ENCODE results near the gene GPR78. TPM values are rescaled to one million over a fixed set of nuclear protein-coding genes. Genes with fewer than 3 reads are reported as not detected.

GPR78 gene
- polyA plus RNA-seq, 1 of the 3 experiments (the other 2 are of a cell fraction) = not detected

GRCh38 chr4:8615921-8616787, 36.0 kb downstream of the GPR78 start:
- Histone ChIP-seq H3K27ac (ENCODE audit: low read depth in 2 of 2, low read length in 1 of 2) (no peak overlapping the region), H3K79me2 (ENCODE audit: insufficient read depth) (no peaks in the 10 kb centered on the region), H3K4me1 (ENCODE audit: control insufficient read depth in 1 of 2, insufficient read depth in 2 of 2, low read depth in 1 of 2, low read length in 1 of 2) (peaks cover 0 to 13% of the 10 kb centered on the region in 2 experiments; a peak in 1 of 4 replicates), H3K9me2 (no peaks in the 10 kb centered on the region), H3K9me3 (no peaks in the 10 kb centered on the region), H4K20me1 (ENCODE audit: insufficient read depth) (no peaks in the 10 kb centered on the region), H3K27me3 (ENCODE audit: insufficient read depth) (peaks cover 10% of the 10 kb centered on the region; the same call in 1 of the 2 replicates), H3K4me3 (ENCODE audit: low read depth in 2 of 2, low read length in 1 of 2) (no peak overlapping the region), H3K36me3 (replicated peaks in 1 of 2; ENCODE audit: control insufficient read depth in 1 of 2, insufficient read depth in 2 of 2, low read length in 1 of 2) (no peaks in the 10 kb centered on the region), H2AFZ (ENCODE audit: low read depth) (no peak overlapping the region), H3F3A (replicated peaks; ENCODE audit: insufficient read depth) (no peaks in the 10 kb centered on the region), H3K4me2 (no peak overlapping the region), H3K9ac (no peak overlapping the region)
- 56% methylated on average over 19 of the region's 26 CpGs for WGBS (ENCODE audit: low lambda C conversion rate)
- TF ChIP-seq ELF1 (IDR thresholded peaks at IDR 0.05) (no peak), GATA2 (CRISPR knock-in tag; IDR thresholded peaks at IDR 0.05) (peak; percentile 88)
- DNase-seq = peak; percentile 76
- ChIA-PET CTCF (interaction anchor here (1.1 to 5.2 kb wide), 4 partner anchors 8 to 302 kb away, joined by 3 to 69 read pairs (median 11); no protein-coding TSS in a partner anchor), POLR2A (no interaction called here)

DNA sequence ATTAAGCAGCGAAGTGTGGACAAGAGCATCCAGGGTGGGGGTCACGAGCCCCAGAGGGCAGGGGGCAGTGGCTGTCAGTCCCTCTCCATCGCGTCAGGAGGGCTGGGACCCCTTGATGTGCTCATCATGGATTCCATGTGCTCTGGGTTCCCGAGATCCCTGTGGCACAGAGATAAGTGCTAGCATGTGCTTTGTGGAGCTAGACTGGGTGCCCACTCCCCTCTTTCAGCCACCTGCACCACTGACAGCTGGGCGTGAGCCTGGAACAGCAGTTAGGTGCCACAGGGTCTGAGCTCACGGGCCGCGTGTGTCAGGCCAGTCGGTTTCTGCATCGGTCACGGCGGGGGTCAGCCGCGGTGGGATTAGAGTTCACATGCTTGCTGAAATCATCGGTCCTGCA, 36.6 kb downstream of the GPR78 start:
- Histone ChIP-seq H3K27ac (ENCODE audit: low read depth in 2 of 2, low read length in 1 of 2) (no peak overlapping the region), H3K9me3 (no peaks in the 10 kb centered on the region), H3K9ac (no peak overlapping the region), H3F3A (replicated peaks; ENCODE audit: insufficient read depth) (no peaks in the 10 kb centered on the region), H3K4me1 (ENCODE audit: control insufficient read depth in 1 of 2, insufficient read depth in 2 of 2, low read depth in 1 of 2, low read length in 1 of 2) (peaks cover 0 to 13% of the 10 kb centered on the region in 2 experiments; a peak in 1 of 4 replicates), H3K4me2 (no peak overlapping the region), H2AFZ (ENCODE audit: low read depth) (no peak overlapping the region), H3K4me3 (ENCODE audit: low read depth in 2 of 2, low read length in 1 of 2) (no peak overlapping the region), H4K20me1 (ENCODE audit: insufficient read depth) (no peaks in the 10 kb centered on the region), H3K36me3 (replicated peaks in 1 of 2; ENCODE audit: control insufficient read depth in 1 of 2, insufficient read depth in 2 of 2, low read length in 1 of 2) (no peaks in the 10 kb centered on the region), H3K9me2 (no peaks in the 10 kb centered on the region), H3K27me3 (ENCODE audit: insufficient read depth) (peaks cover 10% of the 10 kb centered on the region; the same call in 1 of the 2 replicates), H3K79me2 (ENCODE audit: insufficient read depth) (no peaks in the 10 kb centered on the region)
- ChIA-PET CTCF (interaction anchor here (0.9 to 5.2 kb wide), 6 partner anchors 9 to 301 kb away, joined by 3 to 69 read pairs (median 4); no protein-coding TSS in a partner anchor), POLR2A (no interaction called here)
- 30% methylated on average over 4 of the region's 16 CpGs for WGBS (ENCODE audit: low lambda C conversion rate)
- no peak for DNase-seq
- TF ChIP-seq MXI1 (IDR thresholded peaks at IDR 0.05; ENCODE audit: low read depth, low read length) = no peak

DNA sequence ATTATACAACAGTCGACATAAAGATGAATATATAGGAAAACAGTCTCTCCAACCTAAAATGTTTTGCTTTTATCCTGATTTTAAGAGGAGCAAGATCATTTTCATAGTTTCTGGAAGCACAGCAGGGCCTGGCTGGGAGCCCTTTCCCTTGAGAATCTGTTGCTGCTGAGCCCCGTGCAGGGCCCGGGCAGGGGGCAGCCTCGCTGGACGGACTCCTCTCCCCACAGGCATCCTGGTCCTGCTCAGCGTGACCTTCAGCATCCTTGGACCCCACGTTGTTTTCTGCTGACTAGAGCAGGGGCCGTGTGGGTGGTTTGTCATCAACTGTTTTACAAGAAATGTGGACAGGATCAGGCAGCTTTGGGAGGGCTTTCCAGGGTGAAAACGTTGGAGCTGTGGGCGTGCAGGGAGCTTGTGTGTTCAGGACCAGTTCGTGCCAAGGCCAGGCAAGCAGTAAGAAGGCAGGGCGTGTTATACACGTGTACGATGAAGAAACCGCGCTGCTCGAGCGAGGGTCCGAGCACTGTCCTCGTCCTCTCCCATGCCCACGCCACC, 37.4 kb downstream of the GPR78 start:
- POLR2A ChIA-PET = no interaction called here
- no peak overlapping the region for H2AFZ ChIP-seq (ENCODE audit: low read depth)
- no peak overlapping the region for H3K4me2 ChIP-seq
- no peaks in the 10 kb centered on the region for H3K9me3 ChIP-seq
- H3K27ac ChIP-seq (ENCODE audit: low read depth in 2 of 2, low read length in 1 of 2) = no peak overlapping the region
- no peaks in the 10 kb centered on the region for H3K9me2 ChIP-seq
- H3K4me3 ChIP-seq (ENCODE audit: low read depth in 2 of 2, low read length in 1 of 2) = no peak overlapping the region
- H3K27me3 ChIP-seq (ENCODE audit: insufficient read depth) = peaks cover 10% of the 10 kb centered on the region; the same call in 1 of the 2 replicates
- CTCF ChIA-PET = interaction anchor here (0.9 to 5.2 kb wide), 6 partner anchors 10 to 300 kb away, joined by 3 to 69 read pairs (median 4); no protein-coding TSS in a partner anchor
- 60% methylated on average over 12 of the region's 21 CpGs for WGBS (ENCODE audit: low lambda C conversion rate)
- DNase-seq = no peak
- no peaks in the 10 kb centered on the region for H3F3A ChIP-seq (replicated peaks; ENCODE audit: insufficient read depth)
- H3K36me3 ChIP-seq (replicated peaks in 1 of 2; ENCODE audit: control insufficient read depth in 1 of 2, insufficient read depth in 2 of 2, low read length in 1 of 2) = no peaks in the 10 kb centered on the region
- peaks cover 0 to 13% of the 10 kb centered on the region in 2 experiments; a peak in 1 of 4 replicates for H3K4me1 ChIP-seq (ENCODE audit: control insufficient read depth in 1 of 2, insufficient read depth in 2 of 2, low read depth in 1 of 2, low read length in 1 of 2)
- H4K20me1 ChIP-seq (ENCODE audit: insufficient read depth) = no peaks in the 10 kb centered on the region
- H3K79me2 ChIP-seq (ENCODE audit: insufficient read depth) = no peaks in the 10 kb centered on the region
- H3K9ac ChIP-seq = no peak overlapping the region
- TF ChIP-seq ELF1 (IDR thresholded peaks at IDR 0.05) = no peak
- TF ChIP-seq MEF2A (IDR thresholded peaks at IDR 0.05; ENCODE audit: borderline replicate concordance, low read depth) = no peak
- no peak for TF ChIP-seq CTCF (IDR thresholded peaks at IDR 0.05)
- TF ChIP-seq FOXJ3 (CRISPR knock-in tag; IDR thresholded peaks at IDR 0.05) = no peak
- TF ChIP-seq SIN3A (IDR thresholded peaks at IDR 0.05; ENCODE audit: borderline replicate concordance, low read depth, low read length) = no peak
- no peak for TF ChIP-seq PBX3 (IDR thresholded peaks at IDR 0.05)
- no peak for TF ChIP-seq GATA2 (CRISPR knock-in tag; IDR thresholded peaks at IDR 0.05)
- no peak for TF ChIP-seq NRF1 (IDR thresholded peaks at IDR 0.05; ENCODE audit: low read depth, low read length)
- no peak for TF ChIP-seq SMC3 (IDR thresholded peaks at IDR 0.05; ENCODE audit: low read depth, low read length)
- no peak for TF ChIP-seq RXRA (IDR thresholded peaks at IDR 0.05; ENCODE audit: borderline replicate concordance, low read depth)
- TF ChIP-seq NFIC (IDR thresholded peaks at IDR 0.05; ENCODE audit: borderline replicate concordance) = no peak
- TF ChIP-seq TAF1 (IDR thresholded peaks at IDR 0.05; ENCODE audit: borderline replicate concordance, low read depth, low read length) = no peak
- TF ChIP-seq, protein P1, sequence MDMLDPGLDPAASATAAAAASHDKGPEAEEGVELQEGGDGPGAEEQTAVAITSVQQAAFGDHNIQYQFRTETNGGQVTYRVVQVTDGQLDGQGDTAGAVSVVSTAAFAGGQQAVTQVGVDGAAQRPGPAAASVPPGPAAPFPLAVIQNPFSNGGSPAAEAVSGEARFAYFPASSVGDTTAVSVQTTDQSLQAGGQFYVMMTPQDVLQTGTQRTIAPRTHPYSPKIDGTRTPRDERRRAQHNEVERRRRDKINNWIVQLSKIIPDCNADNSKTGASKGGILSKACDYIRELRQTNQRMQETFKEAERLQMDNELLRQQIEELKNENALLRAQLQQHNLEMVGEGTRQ (IDR thresholded peaks at IDR 0.05; ENCODE audit: borderline replicate concordance, low read depth, low read length) = no peak
- TF ChIP-seq TCF12 (IDR thresholded peaks at IDR 0.05) = no peak

All from SK-N-SH (cell line).